GM21367 (cell line): ENCODE measurements around the gene CRISPLD2.

Experiments
- ATAC-seq: cut with Tn5 transposase; IDR thresholded peaks from one replicate; pipeline ENCODE4 v1.9.1; 2021; ENCODE audit not compliant: unreplicated experiment

CRISPLD2 gene, protein sequence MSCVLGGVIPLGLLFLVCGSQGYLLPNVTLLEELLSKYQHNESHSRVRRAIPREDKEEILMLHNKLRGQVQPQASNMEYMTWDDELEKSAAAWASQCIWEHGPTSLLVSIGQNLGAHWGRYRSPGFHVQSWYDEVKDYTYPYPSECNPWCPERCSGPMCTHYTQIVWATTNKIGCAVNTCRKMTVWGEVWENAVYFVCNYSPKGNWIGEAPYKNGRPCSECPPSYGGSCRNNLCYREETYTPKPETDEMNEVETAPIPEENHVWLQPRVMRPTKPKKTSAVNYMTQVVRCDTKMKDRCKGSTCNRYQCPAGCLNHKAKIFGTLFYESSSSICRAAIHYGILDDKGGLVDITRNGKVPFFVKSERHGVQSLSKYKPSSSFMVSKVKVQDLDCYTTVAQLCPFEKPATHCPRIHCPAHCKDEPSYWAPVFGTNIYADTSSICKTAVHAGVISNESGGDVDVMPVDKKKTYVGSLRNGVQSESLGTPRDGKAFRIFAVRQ

DNA sequence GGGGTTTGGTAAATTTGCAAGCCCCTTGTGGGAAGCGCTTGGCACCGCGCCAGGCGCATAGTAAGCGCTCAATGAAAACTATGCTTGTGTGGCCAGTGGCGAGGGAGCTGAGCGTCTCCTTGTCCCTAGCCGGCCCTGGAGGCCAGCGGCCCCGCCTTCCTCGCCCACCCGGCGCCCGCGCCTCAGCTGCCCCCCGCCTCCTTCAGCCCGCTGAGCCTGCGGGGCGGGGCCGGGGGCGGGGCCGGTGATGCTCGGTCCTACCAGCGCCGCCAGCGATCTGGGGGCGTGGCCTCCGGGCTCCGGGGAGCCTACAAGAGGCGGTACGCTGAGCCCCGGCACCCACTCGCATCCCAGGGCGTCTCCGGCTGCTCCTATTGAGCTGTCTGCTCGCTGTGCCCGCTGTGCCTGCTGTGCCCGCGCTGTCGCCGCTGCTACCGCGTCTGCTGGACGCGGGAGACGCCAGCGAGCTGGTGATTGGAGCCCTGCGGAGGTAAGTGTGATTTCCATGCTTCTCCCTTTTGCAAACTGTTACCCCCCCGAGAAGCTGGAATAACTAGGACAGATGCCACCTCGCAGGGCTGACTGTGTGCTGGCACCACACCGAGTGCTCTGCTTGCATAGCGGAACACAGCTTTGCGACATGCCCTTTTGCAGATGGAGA is at the start of gene CRISPLD2:
Gene CRISPLD2 (plus strand): TSS at position 342 of the 661 bp plus-strand sequence. CDS start 18,511 bp downstream, outside the sequence.
- no peak for ATAC-seq

DNA sequence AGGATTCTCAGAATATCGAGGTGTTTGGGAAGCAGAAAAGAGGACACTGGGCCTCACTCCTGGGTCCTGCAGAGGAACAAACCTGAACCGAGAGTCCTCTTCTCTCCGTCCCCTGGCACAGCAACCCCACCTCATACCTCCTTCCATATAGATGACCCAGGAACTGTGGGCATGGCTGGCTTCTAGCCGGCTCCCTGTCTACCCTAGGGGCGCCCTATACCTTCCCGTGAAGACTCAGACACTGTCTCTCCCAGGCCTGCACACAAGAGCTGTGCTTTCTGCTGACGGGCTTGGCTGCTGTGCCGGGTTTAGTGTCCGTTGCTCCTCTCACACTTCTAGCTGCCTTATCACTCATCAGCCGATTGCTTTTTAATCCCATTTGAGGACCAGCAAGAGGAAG is 46.5 kb upstream of the CRISPLD2 start:
- ATAC-seq, result no peak

DNA sequence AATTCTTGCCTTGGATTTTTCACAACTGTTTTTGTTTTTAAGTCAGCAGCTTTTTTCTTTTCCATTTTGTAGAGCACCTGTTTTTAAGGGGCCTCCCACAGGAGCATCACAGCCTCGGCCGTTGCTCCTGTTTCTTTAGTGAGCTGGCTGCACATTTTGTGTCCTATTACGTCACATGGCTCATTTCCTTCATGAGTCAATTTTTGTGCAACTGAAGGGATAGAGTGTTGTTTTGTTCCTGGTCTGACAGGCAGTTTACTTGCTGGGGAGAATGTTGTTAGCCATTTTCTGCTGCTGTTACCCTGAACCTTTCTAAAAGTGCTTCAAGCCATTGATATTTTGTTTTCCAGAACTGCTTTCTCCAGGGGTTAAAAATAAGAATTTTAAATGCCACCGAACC is 45.0 kb upstream of the CRISPLD2 start:
- ATAC-seq, result no peak

DNA sequence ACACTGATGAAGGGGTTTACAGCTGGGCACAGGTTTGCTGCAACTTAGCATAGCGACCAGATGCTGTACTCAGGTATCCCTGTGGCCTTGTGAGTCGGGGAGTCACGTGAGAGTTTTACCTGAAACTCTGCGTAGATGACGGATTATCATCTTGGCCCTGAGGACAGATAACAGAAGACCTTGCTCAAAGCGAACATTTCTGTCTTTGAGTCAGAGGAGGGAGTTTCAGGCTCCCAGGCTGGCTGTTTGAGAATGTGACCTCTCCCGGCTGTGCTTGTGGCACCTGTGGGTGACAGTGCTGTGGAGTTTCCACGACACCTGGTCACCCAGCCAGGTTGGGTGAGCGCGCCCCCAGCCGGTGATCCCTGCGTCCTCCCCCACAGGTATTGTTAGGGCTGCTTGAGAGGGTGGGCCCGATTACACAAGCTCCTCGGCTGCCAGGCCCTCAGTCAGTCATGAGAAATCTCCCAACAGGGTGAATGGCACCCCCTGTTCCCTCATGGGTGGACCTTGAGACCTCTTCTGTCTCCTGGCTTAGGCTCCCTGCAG is 44.4 kb upstream of the CRISPLD2 start:
- ATAC-seq, result no peak

DNA sequence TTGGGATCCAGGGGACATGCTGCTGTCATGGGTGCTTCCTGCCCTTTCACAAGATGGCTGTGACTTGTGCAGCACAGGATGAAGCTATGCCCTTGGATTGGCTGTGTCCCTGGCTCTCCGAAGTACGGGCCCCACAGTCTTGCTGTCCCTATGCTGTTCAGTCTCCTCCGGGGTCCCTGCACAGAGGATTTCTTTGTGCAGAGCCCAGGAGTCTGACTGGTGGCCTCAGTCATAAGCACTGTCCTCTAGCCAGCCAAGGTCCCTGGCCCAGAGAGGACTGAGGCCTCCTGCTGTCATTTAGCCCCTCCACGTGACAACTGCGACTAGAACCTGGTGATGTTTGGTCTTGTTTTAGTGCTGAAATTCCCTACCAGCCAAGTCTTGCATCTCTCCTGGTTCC is 42.4 kb upstream of the CRISPLD2 start:
- ATAC-seq, result no peak

DNA sequence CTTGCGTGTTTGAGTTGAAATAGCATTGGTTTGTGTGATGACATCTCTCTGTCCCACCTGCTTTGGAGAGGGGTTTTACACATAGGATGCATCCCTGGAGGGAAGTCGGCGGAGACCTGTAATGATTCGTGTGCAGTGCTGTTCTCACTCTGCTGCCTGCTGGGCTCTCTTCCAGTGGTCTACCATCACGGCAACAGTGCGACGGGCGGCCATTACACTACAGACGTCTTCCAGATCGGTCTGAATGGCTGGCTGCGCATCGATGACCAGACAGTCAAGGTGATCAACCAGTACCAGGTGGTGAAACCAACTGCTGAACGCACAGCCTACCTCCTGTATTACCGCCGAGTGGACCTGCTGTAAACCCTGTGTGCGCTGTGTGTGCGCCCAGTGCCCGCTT is 41.1 kb upstream of the CRISPLD2 start:
- no peak for ATAC-seq

DNA sequence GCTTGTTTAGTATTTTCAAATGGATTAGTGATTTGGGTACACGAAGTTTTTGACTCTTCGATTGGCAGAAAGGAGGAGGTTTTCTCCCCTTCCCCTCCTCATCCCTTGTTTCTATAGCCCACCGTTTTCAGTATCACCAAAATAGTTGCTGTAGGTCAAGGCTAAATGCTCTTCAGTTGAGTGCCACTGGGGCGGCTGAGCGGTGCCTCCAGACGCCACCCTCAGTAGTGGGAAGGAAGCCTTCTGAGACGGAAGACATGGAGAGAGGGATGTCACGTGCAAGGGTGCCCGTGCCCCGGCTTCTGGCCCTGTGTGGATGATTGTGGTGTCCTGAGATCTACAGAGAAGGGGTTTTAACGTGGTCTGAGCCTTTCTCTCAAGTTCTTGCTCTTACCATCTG is 39.7 kb upstream of the CRISPLD2 start:
- no peak for ATAC-seq

DNA sequence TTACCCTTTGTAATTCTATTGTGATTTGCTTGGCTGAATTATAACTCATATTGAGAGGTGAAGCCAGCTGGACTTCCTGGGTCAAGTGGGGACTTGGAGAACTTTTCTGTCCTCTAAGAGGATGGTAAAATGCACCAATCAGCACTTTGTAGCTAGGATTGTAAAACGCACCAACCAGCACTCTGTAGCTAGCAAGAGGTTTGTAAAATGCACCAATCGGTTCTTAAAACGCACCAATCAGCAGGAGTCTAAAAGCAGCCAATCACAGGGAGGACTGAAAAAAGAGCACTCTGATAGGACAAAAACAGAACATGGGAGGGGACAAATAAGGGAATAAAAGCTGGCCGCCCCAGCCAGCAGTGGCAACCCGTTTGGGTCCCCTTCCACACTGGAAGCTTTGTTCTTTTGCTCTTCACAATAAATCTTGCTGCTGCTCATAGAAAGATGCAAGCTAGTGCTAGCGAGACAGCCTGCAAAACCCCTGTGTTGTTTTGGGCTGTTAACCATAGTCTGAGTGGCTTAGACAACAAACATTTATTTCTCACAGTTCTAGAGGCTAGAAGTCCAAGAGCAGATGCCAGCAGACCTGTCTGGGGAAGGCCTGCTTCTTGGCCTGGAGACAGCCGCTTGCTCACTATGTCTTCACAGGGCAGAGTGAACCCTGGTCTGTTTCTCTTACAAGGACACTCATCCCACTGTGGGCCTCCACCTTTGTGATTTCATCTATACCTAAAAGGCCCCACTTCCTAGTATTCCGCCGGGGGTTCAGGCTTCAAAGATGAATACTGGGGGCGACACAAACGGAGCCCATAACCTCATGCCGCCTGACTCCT is 39.0 kb upstream of the CRISPLD2 start:
- ATAC-seq, result no peak

DNA sequence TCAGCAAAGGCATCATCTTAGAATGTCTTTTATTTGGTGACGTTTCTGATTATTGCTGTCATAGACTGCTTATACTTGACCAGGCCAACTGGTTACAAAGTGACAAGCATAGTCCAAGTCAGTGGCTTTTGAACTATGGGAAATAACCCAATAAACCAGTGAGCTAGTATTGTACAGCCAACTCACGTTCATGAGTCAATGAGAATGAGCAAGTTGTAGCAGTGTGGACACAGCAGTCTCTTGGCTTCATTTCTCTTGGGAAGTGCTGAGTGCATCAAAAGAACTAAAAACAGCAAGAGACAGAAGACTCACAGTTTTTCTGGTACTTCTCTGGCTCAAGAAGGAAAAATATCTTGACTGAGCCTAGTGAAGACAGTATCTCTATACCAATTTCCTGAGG is 36.9 kb upstream of the CRISPLD2 start:
- no peak for ATAC-seq

DNA sequence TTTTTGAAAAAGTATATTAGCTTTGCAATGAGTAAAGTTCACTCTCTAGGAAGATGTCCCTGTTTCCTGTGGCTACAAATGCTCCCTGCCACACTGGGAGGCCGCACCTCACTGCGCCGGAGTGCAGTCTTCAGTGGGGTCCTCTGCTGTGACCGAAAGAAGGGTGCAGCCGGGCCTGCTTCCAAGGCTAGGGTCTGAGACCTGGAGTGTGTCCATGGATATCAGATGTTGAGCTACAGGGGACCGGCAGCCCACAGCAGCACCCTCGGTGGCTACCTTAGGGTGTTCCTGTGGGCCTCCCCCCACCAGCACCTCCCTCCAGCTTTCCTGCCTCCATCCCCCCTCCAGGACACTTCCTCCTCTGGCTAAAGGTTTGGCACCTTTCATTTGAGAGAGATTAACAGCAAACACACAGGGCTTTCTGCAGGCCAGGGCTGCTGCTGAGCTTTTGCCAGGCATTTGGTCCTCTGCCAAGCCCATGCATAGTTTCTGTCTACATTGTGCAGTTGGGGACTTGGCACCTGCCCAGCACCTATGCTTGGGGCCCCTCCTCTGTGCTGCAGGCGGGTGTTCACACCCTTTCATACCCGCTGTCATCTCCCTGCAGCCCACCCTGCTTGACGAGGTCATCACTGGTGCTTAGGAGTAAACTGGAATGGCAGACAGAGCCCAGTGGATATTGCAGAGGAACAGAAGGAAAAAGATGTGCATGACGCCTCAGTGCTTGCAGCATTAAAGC is 33.8 kb upstream of the CRISPLD2 start:
- ATAC-seq, result no peak

DNA sequence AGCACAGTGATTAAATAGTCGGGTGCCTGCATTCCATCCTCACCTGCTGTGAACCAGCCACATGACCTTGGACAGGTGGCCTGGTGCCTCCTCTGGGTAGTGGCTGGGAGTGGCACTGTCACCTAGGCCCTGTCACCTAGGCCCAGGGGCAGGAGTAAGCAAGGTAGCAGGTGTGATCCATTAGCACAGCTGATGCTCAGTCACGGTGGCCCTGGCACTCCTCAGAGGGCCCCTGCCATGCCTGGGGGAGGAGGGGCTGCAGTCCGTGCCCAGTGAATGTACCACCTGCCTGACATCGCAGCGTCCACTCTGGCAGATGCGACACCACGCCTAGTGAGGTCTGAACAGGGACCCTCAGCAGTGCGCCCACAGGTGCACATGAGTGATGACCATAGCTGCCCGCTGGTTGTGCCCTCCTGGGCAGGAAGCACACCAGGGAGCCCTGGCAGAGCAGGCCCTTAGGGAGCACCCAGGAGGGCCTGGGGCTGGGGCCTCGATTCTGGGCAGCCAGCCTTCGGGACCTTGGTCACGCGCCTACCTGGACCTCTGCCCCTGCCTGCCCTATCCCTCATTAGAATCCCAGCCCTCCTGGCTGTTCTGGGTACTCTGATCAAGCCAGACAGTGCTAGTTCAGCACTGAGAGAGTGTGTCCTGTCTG is 33.1 kb upstream of the CRISPLD2 start:
- ATAC-seq, result no peak

DNA sequence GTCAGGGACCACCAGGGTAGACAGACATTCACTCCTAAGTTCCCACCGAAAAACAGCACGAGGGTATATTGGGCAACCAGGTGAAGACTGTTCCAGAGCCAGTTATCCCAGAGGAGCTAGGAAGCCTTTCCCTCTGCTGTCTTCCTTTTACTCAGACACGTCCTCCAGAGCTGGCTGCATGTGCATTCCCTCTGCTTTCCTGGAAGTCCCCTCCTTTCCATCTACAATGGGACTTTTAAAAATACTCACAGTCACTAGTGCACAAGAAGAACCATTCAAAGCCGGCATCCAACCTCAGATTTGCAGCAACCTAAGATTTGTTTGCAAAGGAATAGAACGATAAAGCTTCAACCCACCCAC is 32.5 kb upstream of the CRISPLD2 start:
- ATAC-seq, result no peak

DNA sequence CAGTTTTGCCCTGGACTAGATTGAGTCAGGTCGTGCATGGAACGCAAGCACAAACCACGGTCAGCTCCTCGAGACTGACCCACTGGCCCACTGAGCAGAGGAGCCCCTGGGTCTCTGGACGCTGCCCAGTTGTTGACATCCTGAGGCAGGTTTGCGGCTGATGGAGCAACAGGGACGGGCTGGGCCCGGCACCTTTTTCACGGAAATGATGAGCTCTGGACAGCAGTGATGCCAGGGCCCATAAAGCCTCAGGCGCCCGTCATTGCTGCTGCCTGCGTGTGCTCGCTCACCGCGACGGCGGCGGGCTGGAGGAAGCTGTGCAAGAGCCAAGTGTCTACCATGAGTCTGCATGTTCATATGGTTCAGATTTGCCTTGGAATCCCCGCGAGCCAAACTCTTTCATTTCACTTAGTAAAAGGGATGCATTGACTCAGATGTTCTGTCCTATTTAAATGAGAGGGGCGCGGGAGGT is 30.8 kb upstream of the CRISPLD2 start:
- ATAC-seq, result no peak

DNA sequence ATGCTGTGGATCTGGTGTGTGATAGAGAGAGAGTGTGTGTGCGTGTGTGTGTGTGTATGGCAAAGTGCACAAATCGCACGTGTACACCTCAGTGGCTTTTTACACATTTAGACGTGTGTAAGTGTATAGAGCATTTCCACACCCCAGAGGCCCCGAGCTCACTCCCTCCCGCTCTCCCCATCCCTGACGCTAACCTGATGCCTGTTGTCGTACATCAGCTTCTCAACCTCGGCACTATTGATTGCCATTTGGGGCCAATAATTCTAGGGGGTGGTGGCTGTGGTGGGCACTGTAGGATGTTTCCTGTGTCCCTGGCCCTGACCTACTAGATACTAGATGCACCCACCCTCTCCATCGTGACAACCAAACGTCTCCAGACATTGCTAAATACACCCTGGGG is 30.4 kb upstream of the CRISPLD2 start:
- ATAC-seq, result no peak

DNA sequence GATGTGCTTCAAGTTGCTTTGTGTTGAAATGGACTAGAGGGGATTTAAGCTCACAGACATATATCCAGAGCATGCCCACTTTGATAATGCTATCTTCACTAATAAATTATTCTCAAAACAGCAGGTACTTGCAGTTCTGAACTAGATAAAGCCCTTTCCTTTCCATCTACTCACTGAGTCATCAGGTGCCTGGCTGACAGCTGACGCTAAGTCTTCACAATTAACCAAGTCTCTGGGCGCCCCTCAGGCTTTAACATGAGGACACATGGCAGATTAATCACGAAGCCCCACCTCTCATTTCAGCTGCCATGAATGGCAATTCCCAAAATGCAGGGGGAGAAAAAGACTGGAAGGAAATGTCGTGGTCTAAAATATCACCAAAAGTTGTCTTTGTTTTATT is 29.5 kb upstream of the CRISPLD2 start:
- no peak for ATAC-seq

DNA sequence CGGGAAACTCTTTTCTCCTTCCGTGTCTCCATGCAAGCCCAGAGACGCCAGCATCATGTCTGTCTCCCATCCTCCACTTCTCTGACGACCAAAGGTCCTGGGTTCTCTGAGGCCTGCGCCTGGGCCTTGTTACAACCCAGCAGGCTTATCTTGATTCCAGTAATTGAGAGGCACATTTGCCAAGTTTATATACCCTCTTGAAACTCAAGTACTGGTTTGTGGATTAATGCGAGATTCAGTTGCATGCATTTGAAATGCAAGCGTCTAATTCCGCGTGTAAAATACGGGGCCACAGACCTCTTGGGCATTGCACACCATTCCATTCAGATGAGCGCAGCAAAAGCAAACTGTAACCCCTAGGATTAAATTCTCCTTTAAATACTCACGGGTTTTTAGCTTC is 28.7 kb upstream of the CRISPLD2 start:
- no peak for ATAC-seq

DNA sequence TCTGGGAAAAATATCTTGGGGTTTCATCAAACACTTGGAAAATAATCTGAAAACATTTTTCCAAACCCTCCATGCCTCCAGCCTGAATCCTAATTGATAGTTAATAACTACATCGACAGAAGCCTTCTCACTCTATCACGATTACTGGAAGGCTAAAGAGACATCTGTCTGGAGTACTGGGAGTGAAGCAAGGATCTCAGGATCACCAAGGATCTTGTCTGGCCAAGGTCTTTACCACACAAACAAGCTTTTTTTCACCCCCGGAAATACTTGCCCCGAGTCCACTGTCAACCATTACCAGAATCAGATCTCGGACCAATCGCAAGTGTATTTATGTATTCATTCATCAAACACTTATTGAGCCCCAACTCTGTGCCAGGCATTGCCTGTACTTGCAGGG is 28.3 kb upstream of the CRISPLD2 start:
- ATAC-seq, result no peak

DNA sequence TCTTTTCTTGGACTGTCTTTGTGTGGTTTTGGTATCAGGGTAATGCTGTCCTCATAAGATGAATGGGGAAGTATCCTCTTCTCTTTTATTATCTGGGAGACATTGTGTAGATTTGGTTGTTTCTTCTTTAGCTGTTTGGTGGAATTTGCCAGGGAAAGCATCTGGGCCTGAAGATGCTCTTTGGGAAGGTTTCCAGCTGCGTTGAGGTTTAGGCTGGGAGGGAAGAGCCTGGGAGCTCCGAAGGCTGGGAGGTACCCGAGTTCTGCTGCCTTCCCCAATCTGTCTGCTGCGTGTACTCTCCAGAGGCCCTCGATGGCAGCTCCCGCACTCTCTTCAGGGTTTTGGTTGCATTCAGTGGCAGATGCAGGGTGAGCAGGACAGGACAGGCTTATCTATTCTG is 25.6 kb upstream of the CRISPLD2 start:
- ATAC-seq, result no peak

DNA sequence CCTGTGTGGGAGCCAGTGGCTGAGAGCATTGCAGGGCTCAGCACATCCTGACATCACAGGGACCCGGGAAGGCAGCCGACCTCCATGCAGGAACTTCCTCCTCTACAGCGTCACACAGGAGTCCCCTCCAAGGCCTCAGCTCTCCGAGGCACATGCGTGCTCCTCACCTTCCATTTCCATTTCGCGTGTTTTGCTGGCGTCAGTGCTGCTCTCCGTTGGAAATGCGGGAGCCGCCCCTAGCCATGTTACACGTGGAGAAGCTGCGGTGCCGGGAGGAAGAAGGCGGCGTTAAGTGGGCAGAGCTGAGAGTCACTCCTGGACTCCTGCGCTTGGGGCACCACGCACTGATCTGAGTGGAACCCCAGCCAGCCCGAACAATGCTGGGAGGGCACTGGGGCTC is 25.2 kb upstream of the CRISPLD2 start:
- ATAC-seq, result no peak
